ENCODE data around the gene GOLM1.

DNA sequence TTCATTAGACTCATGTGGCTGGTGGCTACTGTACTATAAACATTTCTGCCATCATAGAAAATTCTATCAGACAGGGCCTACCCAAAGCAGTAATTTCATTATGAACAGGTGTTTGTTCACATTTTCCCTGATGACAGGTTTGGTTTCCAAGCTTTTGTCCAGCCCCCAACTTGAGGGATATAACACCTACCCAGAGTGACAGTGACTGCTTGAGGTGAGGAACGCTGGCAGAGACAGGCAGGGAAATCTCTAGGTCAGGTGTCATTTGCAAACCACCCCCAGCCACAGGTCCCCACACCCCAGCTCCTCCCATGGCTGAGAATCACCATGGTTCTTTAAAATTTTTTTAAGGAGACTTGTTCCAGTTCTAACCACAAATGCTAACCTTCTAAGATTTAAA, 25.5 kb downstream of the GOLM1 start:
- TF ChIP-seq CTCF (IDR thresholded peaks at IDR 0.05) (no peak), POLR2A (IDR thresholded peaks at IDR 0.05) (no peak)
